GM18505 (cell line): ENCODE data around the gene FOXL3.

Experiments
- ATAC-seq: cut with Tn5 transposase; IDR thresholded peaks from one replicate; pipeline ENCODE4 v1.9.1; 2021; ENCODE audit not compliant: unreplicated experiment
- POLR2A ChIP-seq: IDR thresholded peaks from 4 replicates; pipeline ENCODE4 v1.6.1; 2011; ENCODE audit warnings: borderline replicate concordance; ENCODE audit not compliant: insufficient read depth, insufficient read length; ENCODE audit errors: extremely low read depth

The FOXL3 gene

GRCh38 chr7:251005-251404 lies 39.0 kb upstream of the FOXL3 start:
- no peak for ATAC-seq
- TF ChIP-seq POLR2A = no peak

- no peak for TF ChIP-seq POLR2A
- ATAC-seq = no peak
Measured at GRCh38 chr7:251446-252175, 38.4 kb upstream of the FOXL3 start.

- no peak for ATAC-seq
- TF ChIP-seq POLR2A = no peak
Measured at GRCh38 chr7:252216-252965, 37.6 kb upstream of the FOXL3 start.

GRCh38 chr7:252981-253380 lies 37.0 kb upstream of the FOXL3 start:
- no peak for ATAC-seq
- TF ChIP-seq POLR2A = no peak

GRCh38 chr7:253581-254336 lies 36.2 kb upstream of the FOXL3 start:
- TF ChIP-seq POLR2A = no peak
- no peak for ATAC-seq

GRCh38 chr7:254337-255037 lies 35.5 kb upstream of the FOXL3 start:
- no peak for TF ChIP-seq POLR2A

GRCh38 chr7:255038-255435 lies 34.9 kb upstream of the FOXL3 start:
- ATAC-seq = no peak
- TF ChIP-seq POLR2A = no peak

More at GRCh38 chr7:254337-255037, 35.5 kb upstream of the FOXL3 start:
- no peak for ATAC-seq

- no peak for ATAC-seq
- TF ChIP-seq POLR2A = no peak
Measured at GRCh38 chr7:255721-256361, 34.1 kb upstream of the FOXL3 start.

GRCh38 chr7:256461-256940 lies 33.5 kb upstream of the FOXL3 start:
- no peak for ATAC-seq
- no peak for TF ChIP-seq POLR2A

GRCh38 chr7:256981-257646 lies 32.9 kb upstream of the FOXL3 start:
- ATAC-seq = no peak
- TF ChIP-seq POLR2A = no peak

GRCh38 chr7:257647-257992 lies 32.4 kb upstream of the FOXL3 start:
- no peak for TF ChIP-seq POLR2A
- ATAC-seq = no peak
